Ovary (tissue), 9 donors: ENCODE results near the gene MARCKS. TPM values are rescaled to one million over a fixed set of nuclear protein-coding genes. Genes with fewer than 3 reads are reported as not detected.

ENCODE experiments used
- DNase-seq, 5 donors: peaks; one replicate each; pipeline ENCODE4 v3.0.0-alpha.2; 2019 to 2020
- H3K27ac ChIP-seq, 2 donors: fragments of 200-600 bp; one replicate each; pipeline versions ENCODE4 v1.5.1 to v1.8.0; 2019 to 2022
- H3K27me3 ChIP-seq: fragments of 200-600 bp; one replicate; pipeline ENCODE4 v1.8.0; 2022
- H3K36me3 ChIP-seq: fragments of 200-600 bp; sonication (generic); one replicate; pipeline ENCODE4 v1.5.1; 2019
- H3K4me1 ChIP-seq: one replicate; pipeline ENCODE4 v1.8.1; 2013; ENCODE audit warnings: mild to moderate bottlenecking, moderate library complexity; ENCODE audit not compliant: insufficient read depth
- H3K4me3 ChIP-seq: fragments of 200-600 bp; sonication (generic); one replicate; pipeline ENCODE4 v1.5.1; 2017
- H3K9me3 ChIP-seq, 2 donors: fragments of 200-600 bp in 1 of 2; sonication (generic) in 1 of 2; one replicate each; pipeline versions ENCODE4 v1.5.1 to v1.8.1; 2013 to 2019; ENCODE audit warnings: mild to moderate bottlenecking in 1 of 2, moderate library complexity in 1 of 2
- CTCF ChIP-seq, 3 donors: fragments of 450-650 bp in 2 of 3; fragments of 200-600 bp in 1 of 3; IDR thresholded peaks; one replicate each; pipeline versions ENCODE4 v1.5.1 to v1.8.0; 2016 to 2022; ENCODE audit warnings: antibody characterized with exemption in 3 of 3, mild to moderate bottlenecking in 1 of 3
- EP300 ChIP-seq: sonication (generic); formaldehyde crosslinking; IDR thresholded peaks from one replicate; pipeline ENCODE4 v1.6.1; 2017; ENCODE audit warnings: antibody characterized with exemption
- POLR2A ChIP-seq: fragments of 450-650 bp; IDR thresholded peaks from one replicate; pipeline ENCODE4 v1.6.1; 2017; ENCODE audit warnings: antibody characterized with exemption, mild to moderate bottlenecking, moderate library complexity
- WGBS, 3 donors: extraction: QIAGEN DNeasy Blood & Tissue Kit in 1 of 3; methylation state at CpG; one replicate each; pipeline versions ENCODE4 v1.1.5 to v1.1.7; 2013 to 2017; 5-methylcytosine and 5-hydroxymethylcytosine counted together
- intact Hi-C, 4 donors: fragments of 100-400 bp; cut with DNase I; formaldehyde crosslinking; loops; one replicate each; pipeline versions ENCODE4 v1.11.0 to v1.15.1; 2022 to 2023
- polyA plus RNA-seq, 2 donors: library from polyadenylated mRNA; stranded (reverse); fragments of 200-250 nt in 1 of 2; fragments of 350-450 nt in 1 of 2; fragmentation: Illumina TruSeq in 1 of 2; extraction: RNeasy Lipid Tissue Mini Kit (QIAGEN cat#74804) in 1 of 2; gene quantifications; one replicate each; pipeline ENCODE4 v1.2.3, GENCODE V29; 2013 to 2014
- total RNA-seq, 7 donors: library from RNA; depleted of rRNA in 2 of 7; stranded (reverse); fragments of >200 nt in 2 of 7; fragmentation: NEBNext Ultra II Directional in 3 of 7; extraction: Animal tissue kit (Norgen Biotek cat#: 25700) in 3 of 7; gene quantifications; one replicate each; pipeline versions ENCODE4 v1.1.0 to v1.2.4, GENCODE V29; 2016 to 2023
- donor health status: DM: no; HTN: no; CAD: no; lungs with moderate emphysema.
- donor health status: DM: no; HTN: no; CAD: no.
- donor health status: Bipolar disorder and iron deficiency.
- donor health status: DM: yes; HTN: yes; CAD: no.
- donor health status: DM: no; HTN: no; CAD: no.
- donor health status: DM: yes; HTN: yes; CAD: no.

The MARCKS gene
- total and polyA plus RNA-seq, 9 donors, result 29.1 to 106 (median 61.4) TPM

GRCh38 chr6:113873043-113873667 is 16.0 kb downstream of the MARCKS start:
- TF ChIP-seq EP300, result no peak
- no peak for TF ChIP-seq POLR2A
- no peak for TF ChIP-seq CTCF (IDR thresholded peaks at IDR 0.05)
- no peak overlapping the region for H3K27ac ChIP-seq
- H3K27me3 ChIP-seq, result no peaks in the 10 kb centered on the region
- WGBS, 3 donors, result 81 to 84% (median 82%) methylated on average over 8 of the region's 8 CpGs
- peak in 1 of 5 donors; percentile 22 for DNase-seq
- H3K4me3 ChIP-seq, result no peak overlapping the region
- no peaks in the 10 kb centered on the region for H3K36me3 ChIP-seq
- intact Hi-C loops, result no loop called here
- no peaks in the 10 kb centered on the region for H3K4me1 ChIP-seq
- H3K9me3 ChIP-seq, result no peaks in the 10 kb centered on the region

GRCh38 chr6:113875470-113875869 is 18.3 kb downstream of the MARCKS start:
- H3K4me1 ChIP-seq, result no peaks in the 10 kb centered on the region
- DNase-seq, result no peak
- 56 to 63% (median 59%) methylated on average over 2 of the region's 2 CpGs for WGBS, 3 donors
- TF ChIP-seq CTCF (IDR thresholded peaks at IDR 0.05), result no peak
- TF ChIP-seq EP300, result no peak
- TF ChIP-seq POLR2A, result no peak
- no peaks in the 10 kb centered on the region for H3K9me3 ChIP-seq
- H3K36me3 ChIP-seq, result no peaks in the 10 kb centered on the region
- H3K27ac ChIP-seq, result no peak overlapping the region
- no peak overlapping the region for H3K4me3 ChIP-seq
- intact Hi-C loops, result no loop called here
- H3K27me3 ChIP-seq, result no peaks in the 10 kb centered on the region

- Histone ChIP-seq H3K4me1 (no peaks in the 10 kb centered on the region), H3K9me3 (no peaks in the 10 kb centered on the region), H3K4me3 (no peak overlapping the region), H3K36me3 (no peaks in the 10 kb centered on the region), H3K27me3 (no peaks in the 10 kb centered on the region), H3K27ac (no peak overlapping the region)
- WGBS, 3 donors, result 67 to 84% (median 82%) methylated on average over 1 of the region's 1 CpG
- intact Hi-C loops, result no loop called here
- TF ChIP-seq POLR2A (no peak), CTCF (IDR thresholded peaks at IDR 0.05) (no peak), EP300 (no peak)
- DNase-seq, result no peak
Observed at GRCh38 chr6:113876695-113877094, 19.6 kb downstream of the MARCKS start.

GRCh38 chr6:113879186-113880096 is 22.3 kb downstream of the MARCKS start:
- H3K27ac ChIP-seq, result no peak overlapping the region
- H3K4me1 ChIP-seq, result no peaks in the 10 kb centered on the region
- no peaks in the 10 kb centered on the region for H3K36me3 ChIP-seq
- no peaks in the 10 kb centered on the region for H3K27me3 ChIP-seq
- H3K4me3 ChIP-seq, result no peak overlapping the region
- H3K9me3 ChIP-seq, result no peaks in the 10 kb centered on the region
- TF ChIP-seq POLR2A (no peak), CTCF (IDR thresholded peaks at IDR 0.05) (peak in 2 of 3 donors; percentile 45 to 46)
- intact Hi-C loops, result no loop called here
- peak in 4 of 5 donors; percentile 30 to 55 (median 41) for DNase-seq
- 5 to 7% (median 6%) methylated on average over 6 of the region's 6 CpGs for WGBS, 3 donors
